T-helper 1 cell treated with Interleukin-12 subunit alpha and Interleukin-12 subunit beta and Interleukin-4 antibody, amounts not matched to agents 30 ng/mL and 1 ng/mL, for 36 hours (primary cell): Measurements from ENCODE around the gene KCNC2. TPM values are rescaled to one million over a fixed set of nuclear protein-coding genes. Genes with fewer than 3 reads are reported as not detected.
"Not testable (repeated sequence)": the region's sequence is repeated elsewhere in the genome, so short reads cannot be mapped to it uniquely, and the experiment has no call there.

ENCODE experiments used
- intact Hi-C: fragments of 100-400 bp; cut with micrococcal nuclease; formaldehyde crosslinking; loops from one replicate; pipeline ENCODE4 v1.15.1; 2024
- total RNA-seq: library from RNA; stranded (reverse); gene quantifications from 2 replicates; pipeline ENCODE4 v1.2.3, GENCODE V29; 2022

The KCNC2 gene
- total RNA-seq: not detected in 2 replicates

DNA sequence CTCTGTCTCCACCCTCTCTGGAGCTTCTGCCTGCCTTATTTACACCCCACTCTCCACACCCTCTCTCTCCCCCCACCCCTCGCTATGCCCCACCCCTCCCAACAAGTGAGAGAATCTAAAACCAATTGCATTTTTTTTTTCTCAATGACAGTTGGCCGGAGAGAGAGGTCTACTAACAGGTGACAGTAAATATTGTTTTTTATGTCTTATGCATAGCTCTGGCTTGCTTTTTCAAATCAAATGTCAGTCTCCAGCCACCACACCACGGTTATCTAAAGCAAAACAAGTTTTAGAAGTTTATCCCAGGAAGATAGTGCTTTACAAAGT lies at the start of gene KCNC2:
KCNC2 (minus strand) TSS at position 28 of the 327 bp plus-strand sequence.
- intact Hi-C loops: no loop called here

DNA sequence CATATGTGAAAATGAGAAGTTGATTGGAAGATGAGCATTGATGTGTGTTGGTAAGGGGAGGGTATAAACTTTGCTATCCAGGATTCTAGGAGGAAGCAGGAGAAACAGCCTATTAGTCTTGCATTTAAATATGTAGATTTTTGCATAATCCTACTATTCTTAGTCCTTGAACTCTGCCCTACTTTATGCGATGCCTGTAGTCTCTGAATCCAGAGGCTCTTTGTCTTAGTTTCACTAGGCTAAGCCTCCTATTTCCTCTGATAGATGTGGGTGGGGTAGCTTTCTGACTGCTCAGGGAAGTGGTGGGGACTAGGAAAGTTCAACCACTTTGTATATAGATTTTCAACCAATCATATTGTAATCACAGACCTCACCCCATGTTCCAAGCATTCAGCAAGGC lies 49.5 kb upstream of the KCNC2 start:
- intact Hi-C loops: no loop called here

DNA sequence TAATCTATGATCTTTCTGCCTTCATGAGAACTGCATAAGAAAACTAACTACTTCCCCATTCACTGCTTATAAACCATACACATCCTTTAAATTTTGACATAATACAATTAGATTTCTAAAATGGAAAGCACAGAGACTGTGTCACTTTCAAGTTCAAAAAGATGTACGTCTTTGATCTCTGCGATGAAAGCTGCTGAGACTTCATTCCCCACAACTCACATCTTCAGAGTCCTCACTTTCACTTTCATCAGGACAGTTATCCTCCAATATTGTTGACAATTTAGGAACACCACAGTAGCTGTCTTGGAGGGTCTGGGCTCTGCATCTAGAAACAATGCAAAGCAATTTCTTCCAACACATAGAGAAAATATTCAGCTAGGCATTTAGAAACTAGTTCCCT lies 47.9 kb upstream of the KCNC2 start:
- intact Hi-C loops: no loop called here

DNA sequence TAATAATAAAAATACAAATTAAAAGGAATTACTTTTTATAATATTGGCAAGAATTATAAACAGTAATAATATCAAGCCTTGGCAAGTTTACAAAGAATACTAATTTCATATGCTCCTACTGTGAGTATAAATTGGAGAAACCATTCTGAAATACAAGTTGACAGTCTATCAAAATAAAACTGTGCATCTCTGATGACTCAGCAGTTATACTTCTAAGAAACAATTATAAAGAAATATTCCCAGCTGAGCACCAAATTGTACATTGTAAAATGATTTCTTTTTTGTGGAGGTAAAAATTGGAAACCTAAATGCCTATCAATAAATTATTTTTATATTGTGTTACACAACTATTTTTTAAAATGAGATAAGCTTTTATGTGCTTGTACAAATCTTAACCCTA lies 35.5 kb upstream of the KCNC2 start:
- intact Hi-C loops: no loop called here

DNA sequence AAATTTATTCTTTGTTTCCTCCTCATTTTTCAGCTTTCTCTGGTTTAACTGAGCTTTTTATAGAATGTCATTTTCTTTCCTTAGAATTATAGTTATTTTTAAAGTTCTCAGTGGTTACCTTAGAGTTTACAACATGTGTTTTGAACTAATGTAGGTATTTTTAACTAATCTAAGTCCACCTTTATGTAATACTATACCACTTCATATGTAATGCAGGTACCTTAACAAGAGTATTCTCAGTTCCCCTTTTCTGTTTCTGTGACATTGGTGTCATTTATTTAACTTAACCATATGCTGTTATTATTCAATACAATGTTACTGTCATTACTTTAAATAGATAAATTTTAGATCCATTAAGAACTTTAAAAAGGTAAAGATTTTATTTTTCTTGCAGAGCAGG lies 30.3 kb upstream of the KCNC2 start:
- intact Hi-C loops: no loop called here

DNA sequence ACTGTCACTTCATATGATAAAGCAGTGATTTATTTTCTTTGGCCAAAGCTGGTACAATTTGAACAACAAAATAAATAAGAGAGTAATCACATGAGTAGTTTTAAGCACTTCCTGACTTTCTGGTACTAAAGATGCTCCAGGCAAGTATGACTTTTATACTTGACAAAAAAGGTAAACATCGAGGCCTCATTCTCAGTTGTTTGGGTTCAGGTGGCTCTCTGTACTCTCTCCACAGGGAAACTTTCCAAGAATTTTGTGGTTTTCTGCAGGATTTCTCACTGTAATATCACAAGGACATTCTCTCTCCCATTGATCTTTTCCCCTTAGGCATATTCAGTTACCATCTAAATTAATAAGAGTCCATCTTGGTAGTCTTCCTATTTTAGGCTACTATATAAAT lies 26.6 kb upstream of the KCNC2 start:
- intact Hi-C loops: no loop called here

DNA sequence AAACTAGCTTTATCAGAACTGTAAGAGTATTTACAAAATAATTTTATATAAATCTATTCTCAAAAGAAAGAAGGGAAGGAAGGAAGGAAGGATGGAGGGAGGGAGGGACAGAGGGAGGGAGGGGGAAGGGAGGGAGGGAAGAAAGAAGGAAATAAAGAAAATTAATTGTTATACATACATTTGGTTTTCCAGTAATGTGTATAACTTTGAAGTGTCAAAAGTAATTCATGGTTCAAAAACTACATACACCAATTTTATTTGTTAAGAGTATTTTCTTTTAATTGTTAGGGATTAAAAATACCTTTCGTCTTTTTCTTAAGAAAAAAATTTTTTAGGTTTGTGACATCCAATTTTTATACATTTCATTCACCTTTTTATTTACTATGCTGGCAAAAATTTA lies 17.5 kb upstream of the KCNC2 start:
- intact Hi-C loops: no loop called here

DNA sequence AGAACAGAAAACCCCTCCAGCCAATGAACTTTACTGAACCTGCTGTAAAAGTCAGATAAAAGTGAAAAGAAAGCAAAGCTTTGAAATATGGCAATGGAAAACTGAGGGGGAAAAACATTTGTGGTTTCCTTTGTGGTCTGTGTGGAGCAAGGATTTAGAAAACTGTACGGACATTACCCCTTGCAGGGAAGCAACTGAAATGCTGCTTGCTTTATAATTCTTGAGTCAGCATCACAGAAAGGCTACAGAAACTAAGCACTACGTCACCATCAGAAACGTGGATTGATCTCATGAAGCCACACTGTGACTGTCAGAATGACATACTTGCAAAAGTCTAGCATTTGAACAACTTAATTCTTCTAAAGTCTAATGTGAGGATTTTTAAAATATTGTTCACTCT lies 2.4 kb upstream of the KCNC2 start:
- intact Hi-C loops: no loop called here

DNA sequence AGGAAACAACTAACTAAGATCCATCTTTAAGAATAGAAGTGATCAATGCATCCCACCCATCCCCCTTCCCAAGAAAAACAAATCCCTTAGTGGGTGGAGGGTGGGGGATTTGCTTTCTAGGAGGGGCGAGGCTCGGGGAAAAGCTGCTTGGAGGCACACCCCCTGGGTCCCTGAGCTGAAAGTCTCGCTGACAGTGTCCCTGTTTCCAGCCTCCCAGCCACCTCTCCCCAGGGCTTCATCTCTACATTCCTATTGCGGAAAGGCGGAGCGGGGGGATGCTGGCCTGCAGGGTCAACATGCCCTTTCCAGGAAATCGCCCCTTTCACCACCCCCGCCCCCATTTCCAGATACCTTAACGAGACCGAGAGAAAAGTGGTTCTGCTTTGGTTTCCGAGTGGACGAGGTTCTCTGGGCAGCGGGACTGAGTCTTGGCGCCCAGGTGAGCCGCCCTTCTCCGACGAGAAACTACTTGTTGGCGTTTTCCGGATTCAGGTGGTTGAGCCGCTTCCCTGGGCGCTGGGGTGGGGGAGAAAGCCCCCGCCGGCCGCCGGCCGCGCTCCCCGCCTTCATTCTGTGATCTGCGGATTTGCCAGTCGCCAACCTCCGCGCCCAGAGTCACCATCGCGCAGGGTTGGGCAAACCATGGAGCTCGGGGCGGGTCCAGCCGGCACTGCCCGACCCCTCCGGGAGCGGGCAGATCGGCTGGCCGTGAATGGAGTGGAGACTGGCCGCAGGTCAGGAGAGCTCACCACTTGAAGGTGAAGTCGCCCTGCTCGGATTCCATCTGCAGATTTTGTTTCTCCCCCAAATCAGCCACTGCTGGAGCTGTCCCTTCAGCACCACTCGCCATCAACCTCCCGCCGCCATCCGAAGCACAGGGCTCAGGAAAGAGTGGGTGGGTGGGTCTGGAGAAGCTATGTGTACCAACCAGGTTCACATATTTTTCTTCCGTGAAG lies 505 bp downstream of the KCNC2 start:
- intact Hi-C loops: no loop called here

DNA sequence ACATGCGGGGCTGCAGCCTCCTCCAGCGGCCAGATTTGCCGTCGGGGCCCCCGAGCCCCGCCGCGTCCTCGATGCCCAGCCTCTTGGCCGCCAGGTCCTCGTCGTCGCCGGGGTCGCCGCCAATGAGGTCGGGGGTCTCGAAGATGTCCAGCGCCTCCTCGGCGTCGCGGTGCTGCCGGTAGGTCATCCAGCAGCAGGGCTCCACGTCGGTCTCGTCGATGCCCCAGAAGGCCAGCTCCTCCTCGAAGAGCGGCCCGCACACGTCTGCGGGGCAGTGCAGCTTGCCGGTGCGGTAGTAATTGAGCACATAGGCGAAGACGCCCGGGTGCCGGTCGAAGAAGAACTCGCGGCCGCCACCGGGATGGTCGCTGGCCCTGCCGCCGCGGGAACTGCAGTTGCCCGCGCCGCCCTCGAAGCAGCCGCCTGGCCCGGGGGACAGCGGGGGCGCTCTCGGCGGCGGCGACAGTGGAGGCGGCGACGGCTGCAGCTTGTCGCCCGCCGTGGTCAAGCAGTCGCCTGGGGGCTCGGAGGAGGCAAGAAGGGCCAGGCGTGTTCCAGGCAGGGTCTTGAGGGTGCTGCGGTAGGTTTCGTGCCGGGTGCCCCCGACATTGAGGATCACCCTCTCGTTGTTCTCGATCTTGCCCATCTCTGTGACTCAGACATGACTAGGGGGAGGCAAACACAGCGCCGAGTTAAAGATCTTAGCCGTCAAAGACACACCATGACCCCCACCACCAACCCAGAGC lies 2.1 kb downstream of the KCNC2 start:
- intact Hi-C loops: no loop called here

DNA sequence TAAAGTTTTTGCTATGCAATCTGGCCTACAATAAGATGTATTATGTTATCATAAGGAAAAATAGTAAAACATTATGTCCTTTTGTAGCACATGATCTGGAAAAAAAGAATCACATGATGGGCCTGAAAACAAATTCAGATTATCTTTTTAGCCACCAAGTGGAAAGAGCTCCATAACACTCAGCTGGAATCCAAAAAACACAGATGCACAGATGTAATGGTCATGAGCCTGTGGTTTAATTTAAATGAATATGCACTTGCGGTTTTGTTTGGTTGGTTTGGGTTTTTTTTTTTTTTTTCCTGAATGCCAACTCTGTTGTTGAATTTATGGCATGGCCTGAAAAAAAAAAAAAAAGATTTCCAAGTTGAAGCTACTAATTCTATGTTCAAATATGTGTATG lies 4.1 kb downstream of the KCNC2 start:
- intact Hi-C loops: no loop called here

DNA sequence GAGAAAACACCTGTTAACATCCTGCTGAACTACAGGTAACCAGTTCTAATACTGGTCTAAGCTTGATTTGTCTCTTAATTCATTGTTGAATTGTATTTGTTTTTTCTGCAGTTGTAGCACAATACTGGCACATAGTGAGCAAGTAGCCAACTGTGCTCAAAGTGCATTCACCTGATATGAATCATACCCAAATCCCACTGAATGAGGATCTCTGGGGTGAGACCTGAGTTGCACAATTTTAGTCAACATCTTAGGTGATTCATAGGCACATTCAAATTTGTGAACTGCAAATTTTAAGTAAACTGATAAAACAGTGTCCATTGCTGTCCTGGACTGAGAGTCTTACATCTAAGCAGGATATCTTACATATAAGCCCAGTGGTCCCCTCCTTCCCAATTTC lies 12.8 kb downstream of the KCNC2 start:
- intact Hi-C loops: no loop called here

DNA sequence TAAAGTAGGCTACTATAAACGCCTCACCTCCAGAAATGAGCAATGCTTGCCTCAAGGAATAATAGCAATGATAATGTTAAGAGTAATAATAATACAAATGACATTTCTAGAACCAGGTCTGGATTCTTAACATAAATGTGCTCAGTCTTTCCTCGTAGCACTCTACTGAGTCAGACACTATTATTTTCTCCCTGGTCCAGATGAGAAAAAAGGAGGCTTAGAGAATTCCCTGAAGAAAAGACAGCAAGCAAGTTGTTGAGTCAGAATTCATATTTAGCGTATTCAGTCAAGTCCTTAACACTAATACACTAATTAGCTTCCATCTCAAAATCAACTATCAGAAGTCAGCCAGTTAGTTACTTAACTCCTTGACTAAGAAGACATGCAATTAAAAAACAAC lies 13.2 kb downstream of the KCNC2 start:
- intact Hi-C loops: no loop called here

DNA sequence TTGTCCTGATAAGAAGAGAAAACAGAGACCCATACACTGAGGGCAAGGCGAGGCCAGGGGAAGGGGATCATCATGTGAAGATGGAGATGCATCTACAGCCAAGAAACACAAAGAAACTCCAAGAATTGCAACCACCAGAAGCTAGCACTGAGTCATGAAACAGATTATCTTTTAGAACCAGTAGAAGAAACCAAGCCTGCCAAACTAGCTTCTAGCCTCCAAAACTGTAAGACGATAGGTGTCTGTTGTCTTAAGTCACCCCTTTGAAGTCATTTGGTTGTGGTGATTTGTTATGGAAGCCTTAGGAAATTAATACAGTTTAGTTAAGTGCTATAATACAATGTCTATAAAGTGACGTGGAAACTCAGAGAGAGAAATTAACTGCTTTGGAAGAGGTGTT lies 15.4 kb downstream of the KCNC2 start:
- intact Hi-C loops: no loop called here

DNA sequence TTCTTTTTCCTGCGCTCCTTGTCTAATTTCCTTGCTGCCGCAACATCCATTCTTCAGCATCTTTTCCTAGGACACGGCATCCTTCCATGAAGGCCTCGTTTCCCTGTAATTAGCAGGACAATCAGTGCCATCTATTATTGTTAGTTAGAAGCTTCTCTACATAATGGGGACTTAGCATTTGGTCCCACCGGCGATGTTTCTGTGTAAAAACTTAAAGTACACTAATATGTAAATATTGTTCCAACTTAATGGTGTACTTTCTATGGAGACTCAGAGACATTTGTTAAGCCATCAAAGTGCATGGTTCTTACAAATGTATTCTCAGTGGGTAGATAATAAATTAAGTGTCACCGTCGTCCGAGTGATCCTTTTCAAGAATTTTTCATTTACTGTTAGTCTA lies 17.4 kb downstream of the KCNC2 start:
- intact Hi-C loops: no loop called here

DNA sequence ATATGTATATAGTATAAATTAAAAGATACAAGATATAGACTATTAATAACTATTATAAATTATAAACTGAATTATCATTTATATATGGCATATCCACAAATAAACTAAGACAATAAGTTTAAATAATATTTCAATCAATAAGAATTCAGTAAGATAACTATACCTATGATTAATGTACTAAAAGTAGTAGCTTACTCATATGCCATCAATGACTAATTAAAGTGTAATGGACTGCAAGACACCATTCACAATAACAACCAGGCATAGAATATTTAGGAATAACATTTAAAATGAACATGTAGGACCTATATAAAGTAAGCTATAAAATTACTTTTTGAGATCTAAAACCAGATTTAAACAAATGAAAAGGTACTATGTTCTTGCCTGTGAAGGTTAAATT lies 18.8 kb downstream of the KCNC2 start:
- intact Hi-C loops: no loop called here

DNA sequence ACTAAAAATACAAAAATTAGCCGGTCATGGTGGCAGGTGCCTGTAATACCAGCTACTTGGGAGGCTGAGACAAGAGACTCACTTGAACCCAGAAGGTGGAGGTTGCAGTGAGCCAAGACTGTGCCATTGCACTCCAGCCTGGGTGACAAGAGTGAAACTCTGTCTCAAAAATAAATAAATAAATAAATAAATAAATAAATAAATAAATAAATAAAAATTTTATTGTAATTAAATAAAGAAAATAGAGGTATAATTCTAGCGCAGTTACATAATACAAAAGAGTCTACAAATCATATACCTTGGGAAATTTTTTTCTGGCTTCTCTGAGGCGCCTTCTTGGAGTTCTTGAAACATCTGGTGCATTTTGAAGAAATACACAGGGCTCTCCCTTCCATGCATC lies 23.8 kb downstream of the KCNC2 start:
- intact Hi-C loops: not testable (repeated sequence)

DNA sequence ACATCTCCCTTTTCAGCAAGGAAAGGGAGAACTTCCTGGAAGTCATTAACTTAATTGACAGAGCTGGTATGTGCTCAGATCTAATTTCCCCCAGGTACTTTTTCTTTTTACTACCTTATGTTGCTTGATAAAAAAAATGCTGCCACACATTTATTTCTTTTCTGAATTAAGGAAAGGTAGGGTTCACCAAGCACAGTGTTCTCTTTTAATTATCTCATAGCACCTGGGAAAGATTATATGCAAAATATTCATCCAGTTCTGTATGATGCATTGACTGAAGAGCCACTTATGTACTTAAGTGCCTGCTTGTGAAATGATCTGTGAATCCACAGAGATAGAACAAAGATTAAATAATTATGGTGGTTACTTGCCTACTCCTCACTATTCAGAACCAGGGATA lies 25.1 kb downstream of the KCNC2 start:
- intact Hi-C loops: no loop called here

DNA sequence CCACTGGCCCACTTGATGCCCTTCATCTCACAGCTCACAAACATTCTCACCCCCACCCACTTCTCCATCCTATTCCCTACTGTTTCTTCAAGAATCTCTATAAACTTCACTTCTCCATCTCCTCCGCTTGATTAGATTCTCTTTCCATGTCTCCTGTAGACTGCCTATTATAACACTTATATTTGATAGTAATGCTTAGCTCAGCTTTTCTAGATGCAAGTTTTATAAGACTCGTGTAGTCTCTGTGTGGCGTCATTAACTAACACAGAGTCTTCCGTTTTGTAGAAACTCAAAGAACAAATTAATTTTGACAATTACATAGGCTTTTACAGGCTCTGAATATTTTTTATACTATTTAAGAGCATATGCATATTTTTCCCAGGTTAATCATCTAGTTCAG lies 25.7 kb downstream of the KCNC2 start:
- intact Hi-C loops: no loop called here

DNA sequence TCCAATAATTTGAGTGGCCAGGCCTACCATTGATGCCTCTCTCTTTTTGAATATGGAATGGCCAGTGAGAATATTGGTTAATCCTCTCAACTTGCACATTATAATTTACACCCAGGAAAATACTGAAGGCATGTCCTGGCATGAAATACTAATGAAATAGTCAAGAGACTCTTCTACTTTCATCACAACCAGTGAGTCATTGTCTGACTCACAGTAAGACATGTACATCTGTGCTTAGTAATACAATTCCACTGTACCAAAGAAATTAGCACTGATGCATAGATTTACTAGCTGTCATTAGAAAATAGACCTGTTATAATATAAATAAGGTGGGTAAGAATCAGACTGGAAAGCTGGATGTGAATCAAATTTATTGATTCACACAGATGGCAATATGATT lies 31.6 kb downstream of the KCNC2 start:
- intact Hi-C loops: no loop called here

DNA sequence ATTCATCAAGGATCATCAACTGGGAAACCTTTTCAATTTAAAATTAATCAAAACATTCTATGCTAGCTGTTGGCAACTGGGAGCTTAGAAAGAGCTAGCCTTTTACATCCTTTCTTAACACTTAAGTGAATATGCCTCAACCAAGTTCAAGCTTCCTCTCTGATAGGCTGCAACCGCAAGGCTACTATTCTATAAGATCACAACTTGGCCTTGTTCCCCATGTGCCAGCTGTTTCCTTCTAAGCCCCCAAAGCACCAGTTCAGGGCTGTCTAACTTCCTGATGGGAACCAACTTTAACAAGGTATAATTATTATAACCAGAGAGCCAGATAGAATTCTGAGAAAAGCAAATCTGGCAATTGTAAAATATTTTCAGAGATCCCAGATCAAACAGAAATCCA lies 37.0 kb downstream of the KCNC2 start:
- intact Hi-C loops: no loop called here

DNA sequence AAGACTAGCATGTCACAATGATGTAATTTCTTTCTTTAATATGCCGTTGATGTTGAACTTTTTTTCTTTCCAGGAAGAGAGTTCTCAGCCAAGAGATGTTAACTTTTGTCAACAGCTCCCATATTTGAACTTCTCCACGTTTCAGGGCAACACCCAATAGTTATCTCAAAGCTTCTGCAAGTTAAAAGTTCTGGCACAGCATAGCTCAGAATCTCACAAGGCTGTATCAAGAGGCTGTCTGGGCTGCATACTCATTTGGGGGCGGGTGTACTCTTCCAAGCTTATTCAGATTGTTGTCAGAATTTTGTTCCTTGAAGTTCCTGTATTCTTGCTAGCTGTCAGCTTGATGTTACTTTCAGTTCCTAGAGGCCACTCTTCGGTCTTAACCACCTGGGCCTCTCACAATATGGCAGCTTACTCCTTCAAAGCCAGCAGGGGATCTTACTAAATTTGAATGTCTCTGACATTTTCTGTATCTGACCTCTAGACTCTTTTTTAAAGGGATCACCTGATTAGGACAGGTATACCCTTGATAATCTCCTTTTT lies 38.9 kb downstream of the KCNC2 start:
- intact Hi-C loops: no loop called here

DNA sequence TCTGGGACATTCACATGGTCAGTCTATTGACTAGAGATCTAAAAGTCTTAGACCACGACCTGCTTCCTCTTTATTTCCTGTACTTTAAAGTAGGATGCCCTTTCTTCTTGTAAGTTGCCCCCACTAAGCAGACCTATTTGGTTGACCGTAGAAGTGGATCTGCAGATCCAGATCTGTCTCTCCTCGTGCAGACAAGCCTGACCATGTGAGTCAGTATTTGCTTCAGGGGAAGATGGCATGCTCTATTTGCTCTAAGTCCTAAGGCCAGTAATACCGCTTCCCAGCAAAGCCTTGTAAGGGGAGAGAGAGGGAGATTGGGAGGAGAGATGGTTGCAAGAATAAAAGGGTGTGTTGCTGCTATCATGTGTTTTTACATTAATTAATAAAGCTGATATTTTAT lies 46.8 kb downstream of the KCNC2 start:
- intact Hi-C loops: no loop called here
